EH (cell line): ENCODE data around the gene LAMC3.
A peak's percentile ranks its signal among the peaks of the same experiment; 100 is the strongest.
"Not testable (repeated sequence)": the region's sequence is repeated elsewhere in the genome, so short reads cannot be mapped to it uniquely, and the experiment has no call there.

ENCODE experiments used
- DNase-seq: peaks from one replicate; pipeline ENCODE4 v3.0.0-alpha.2; 2015; ENCODE audit warnings: low read depth

LAMC3 gene

DNA sequence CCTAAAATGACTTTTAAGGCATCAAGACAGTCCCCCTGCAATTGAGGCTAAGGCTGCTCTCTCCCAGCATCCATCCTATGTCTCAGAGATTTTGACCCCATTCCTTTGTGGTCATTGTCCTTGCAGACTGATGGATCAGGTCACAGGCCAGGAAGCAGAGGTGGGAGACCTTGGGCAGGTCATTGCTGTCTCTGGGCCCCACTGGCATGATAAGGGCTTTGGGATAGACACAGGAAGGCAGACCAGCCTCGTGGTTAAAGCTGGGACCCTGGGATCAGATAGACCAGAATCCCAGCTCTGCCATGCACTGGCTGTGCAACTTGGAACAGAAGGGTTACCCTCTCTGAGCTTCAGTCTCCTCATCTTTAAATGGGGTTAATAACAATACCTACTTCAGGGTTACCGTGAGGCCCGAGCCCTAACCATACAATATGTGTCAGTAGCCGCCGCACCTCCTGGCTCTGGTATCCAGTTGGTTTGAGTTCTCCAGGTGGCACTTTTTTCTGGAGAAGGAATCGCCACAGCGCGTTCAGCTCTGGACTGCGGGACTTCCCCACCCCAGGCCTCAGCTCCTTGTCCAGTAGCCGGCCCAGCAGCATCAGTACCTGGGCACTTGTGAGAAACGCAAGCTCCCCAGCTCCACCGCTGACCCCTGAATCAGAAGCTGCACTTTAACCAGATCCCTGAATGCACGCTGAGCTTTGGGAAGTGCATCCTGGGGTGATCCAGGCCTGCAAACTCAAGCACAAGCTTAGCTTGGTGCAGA lies 21.4 kb downstream of the LAMC3 start:
- DNase-seq: no peak

- DNase-seq: no peak
Measured at GRCh38 chr9:131031005-131031641, 22.1 kb downstream of the LAMC3 start.

GRCh38 chr9:131031642-131032005 lies 22.6 kb downstream of the LAMC3 start:
- DNase-seq: no peak

- no peak for DNase-seq
Measured at GRCh38 chr9:131032384-131032783, 23.4 kb downstream of the LAMC3 start.

DNA sequence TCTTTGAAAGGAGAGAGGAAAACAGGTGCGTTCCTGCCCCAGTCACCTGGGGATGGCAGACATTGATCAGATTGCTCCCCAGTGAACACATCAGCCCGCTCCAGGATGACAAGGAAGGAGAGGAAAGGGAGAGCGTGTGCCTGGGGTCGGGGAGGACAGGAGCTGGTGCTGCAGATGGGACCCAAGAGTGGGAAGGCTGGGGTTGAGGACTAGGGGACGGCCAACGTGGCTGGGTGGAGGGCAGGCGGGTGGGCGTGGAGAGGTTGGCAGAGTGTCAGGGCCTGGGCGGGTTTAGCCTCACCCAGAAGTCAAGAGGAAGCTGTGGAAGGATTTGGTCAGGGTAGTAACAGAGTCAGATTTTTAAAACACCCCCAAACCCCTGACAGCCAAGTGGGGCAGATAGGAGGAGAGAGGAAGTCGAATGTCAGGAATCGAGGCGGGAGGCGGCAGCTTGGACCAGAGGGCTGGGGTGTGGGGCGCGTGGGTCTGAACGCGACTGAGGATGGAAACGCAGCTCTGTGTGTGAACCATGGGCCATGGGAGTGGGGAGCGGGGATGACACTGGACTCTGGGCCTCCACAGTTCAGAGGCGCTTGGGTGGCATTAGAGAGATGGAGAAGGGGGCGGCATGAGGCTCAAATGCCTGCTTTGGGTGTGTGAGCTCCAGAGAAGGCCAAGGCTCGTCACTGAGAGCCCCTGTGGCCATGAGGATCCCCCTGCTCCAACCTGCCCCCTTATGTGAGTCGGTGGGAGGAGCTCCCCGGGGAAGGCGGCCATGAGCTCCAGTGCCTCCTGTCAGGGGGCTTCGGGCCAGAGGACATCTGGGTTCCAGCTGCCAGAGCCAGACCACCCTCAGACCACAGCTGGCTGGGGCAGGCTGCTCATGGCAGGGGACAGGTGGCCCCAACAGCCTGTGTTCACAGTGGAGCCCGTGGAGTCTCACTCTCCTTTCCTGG lies 24.6 kb downstream of the LAMC3 start:
- no peak for DNase-seq

DNA sequence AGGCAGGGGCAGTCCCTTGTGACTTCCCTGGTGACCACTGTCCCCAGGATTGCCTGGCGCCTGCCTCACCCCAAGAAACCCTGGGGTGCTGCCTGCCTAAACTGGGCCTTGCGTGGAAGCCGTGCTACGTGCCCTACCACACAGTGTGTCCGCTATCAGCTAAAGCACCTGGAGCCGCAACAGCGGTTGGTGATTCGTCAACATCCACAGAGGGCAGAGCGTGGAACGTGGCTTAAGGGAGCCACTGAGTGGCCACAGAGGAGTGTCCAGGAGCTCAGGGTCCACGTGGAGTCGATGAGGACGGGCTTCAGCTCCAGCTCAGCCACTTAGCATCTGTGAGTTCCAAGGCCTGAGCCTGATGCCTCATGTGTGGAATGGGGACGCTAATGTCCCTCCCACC lies 25.3 kb downstream of the LAMC3 start:
- DNase-seq: no peak

DNA sequence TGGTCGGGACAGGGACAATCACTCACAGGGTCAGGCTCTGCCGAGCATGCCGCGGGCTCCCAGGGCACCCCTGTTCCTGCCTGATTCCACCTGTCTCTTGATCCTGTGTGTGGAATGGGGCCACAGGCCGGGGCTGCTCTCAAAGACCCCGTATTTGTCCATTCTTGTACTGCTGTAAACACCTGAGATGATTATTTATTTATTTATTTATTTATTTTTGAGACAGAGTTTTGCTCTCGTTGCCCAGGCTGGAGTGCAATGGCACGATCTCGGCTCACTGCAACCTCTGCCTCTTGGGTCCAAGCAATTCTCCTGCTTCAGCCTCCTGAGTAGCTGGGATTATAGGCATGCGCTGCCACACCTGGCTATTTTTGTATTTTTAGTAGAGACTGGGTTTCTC lies 25.8 kb downstream of the LAMC3 start:
- not testable (repeated sequence) for DNase-seq

DNA sequence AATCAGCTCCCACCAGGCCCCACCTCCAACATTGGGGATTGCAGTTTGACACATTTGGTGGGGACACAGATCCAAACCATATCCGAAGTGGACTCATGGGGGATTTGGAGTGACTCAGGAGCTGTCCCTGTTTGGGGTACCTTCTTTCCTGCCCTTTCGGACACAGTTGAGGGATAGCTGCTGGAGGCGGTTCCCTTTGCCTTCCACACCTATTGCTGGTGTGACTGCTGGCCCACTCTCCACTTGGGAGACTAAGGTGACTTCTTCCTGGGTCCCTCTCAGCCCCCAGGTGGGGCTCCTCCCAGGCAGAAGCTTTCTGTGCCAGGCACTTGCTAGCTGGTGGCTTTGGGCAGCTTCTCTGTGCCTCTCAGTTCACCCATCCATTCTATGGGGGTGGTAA lies 26.6 kb downstream of the LAMC3 start:
- DNase-seq: no peak

- DNase-seq: no peak
Measured at GRCh38 chr9:131036071-131036470, 27.1 kb downstream of the LAMC3 start.

GRCh38 chr9:131036529-131037334 lies 27.8 kb downstream of the LAMC3 start:
- DNase-seq: no peak

DNA sequence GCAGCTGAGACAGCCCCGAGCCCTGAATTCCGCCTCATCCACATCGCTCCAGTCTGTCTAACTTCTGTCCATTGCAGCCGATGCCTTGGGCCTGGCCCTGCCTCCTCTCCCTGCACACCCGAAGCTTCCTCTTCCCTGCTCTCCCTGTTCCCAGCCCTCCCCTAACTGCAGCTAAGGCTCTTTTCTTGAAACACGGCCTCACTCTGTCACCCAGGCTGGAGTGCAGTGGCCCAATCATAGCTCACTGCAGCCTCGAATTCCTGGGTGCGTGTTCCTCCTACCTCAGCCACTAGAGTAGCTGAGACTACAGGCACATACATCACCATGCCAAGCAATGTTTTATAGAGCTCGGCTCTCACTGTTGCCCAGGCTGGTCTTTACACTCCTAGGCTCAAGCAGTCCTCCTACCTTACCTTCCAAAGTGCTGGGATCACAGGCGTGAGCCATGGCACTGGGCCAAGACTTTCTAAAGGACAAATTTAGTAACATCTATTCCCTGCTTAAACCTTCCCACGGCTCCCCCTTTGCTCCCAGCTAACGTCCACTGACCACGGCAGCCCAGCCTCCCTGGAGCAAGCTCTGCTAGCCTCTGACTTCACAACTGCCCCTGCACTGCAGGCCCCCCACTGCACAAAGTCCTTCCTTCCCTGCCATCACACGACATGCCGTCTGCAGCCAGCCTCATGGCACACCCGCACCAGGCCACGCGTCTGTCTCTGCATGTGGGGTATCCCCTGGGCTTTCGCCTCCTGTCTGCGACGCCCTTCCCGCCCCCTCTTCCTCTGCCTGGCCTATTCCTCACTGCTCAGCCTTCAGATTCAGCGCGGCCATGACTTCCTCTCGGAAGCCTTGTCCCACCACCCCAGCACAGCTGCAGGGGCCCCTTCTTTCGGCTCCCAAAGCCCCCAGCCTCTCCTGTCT lies 28.6 kb downstream of the LAMC3 start:
- peak; percentile 35 for DNase-seq

DNA sequence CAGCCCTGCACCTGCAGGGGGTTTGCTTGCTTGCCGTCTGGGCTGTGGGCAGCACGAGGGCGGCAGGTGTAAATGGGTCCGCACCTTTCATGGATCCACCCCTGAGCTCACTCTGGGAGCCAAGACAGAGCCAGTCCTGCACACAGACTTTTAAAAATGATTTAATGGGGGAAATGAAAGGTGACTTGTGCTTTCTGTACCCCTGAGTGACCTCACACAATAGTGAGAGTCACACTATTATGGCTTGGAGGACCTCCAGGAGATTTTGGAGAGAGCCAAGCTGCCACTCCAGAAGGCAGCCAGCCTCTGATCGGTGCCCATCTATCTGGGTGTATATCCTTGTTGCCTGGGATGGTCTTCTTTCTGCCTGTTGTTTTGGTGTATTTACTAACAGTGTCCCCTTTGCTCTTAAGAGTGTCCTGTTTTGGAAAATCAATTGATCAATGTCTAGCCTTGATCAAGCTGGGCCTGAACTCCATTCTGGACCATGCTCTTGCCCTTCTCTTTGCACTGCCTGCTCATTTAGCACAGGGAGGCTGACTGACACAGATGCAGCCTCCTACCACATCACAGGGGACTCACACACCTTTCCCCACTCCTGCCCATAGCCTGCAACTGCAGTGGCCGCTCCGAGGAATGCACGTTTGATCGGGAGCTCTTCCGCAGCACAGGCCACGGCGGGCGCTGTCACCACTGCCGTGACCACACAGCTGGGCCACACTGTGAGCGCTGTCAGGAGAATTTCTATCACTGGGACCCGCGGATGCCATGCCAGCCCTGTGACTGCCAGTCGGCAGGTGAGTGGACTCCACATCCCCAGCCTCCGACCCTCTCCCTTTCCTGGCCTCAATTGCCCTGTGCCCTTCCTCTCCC lies 29.5 kb downstream of the LAMC3 start:
- DNase-seq: no peak

DNA sequence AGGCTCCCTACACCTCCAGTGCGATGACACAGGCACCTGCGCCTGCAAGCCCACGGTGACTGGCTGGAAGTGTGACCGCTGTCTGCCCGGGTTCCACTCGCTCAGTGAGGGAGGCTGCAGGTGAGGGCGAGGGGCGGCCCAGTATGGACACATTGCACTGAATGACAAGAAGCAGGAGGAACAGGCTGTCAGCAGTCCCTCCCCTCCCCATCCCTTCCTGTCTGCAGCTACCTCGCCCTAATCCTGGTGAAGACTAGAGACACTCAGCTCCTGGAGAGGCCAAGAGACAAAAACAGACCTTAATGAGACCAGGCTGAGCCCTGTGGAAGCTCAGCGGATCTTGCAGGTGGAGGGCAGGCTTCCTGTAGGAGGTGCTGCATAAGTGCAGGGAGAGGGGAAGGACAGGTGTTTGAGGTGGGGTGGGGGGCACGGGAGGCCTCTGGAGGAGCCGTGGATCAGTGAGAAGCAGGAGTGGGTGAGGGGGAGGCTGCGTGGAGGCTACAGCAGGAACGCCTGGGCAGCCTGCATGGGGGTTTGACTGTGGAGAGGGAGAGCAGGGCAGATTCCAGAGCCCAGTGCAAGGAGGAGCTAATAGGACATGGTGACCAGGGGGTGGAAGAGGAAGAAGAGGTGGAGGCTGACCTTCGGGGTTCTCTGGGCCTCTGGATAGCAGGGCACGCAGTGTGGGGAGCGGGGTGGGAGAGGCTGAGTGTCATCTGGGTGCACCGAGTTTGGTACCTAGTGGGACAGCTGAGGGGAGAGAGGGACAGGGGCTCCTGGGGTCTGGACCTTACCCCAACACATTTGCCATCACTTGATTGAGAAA lies 30.4 kb downstream of the LAMC3 start:
- DNase-seq: no peak

DNA sequence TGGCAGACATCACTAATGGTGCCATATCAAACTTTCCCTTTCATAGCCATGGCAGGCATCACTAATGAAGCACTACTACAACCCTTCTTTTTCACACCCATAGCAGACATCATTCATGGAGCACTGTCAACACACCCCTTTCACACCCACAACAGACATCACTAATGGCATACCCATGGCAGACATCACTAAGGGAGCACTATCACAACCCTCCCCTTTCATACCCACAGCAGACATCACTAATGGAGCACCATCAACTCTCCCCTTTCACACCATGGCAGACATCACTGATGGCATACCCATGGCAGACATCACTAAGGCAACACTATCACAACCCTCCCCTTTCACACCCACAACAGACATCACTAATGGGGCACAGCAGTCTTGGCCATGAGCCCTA lies 33.7 kb downstream of the LAMC3 start:
- no peak for DNase-seq

DNA sequence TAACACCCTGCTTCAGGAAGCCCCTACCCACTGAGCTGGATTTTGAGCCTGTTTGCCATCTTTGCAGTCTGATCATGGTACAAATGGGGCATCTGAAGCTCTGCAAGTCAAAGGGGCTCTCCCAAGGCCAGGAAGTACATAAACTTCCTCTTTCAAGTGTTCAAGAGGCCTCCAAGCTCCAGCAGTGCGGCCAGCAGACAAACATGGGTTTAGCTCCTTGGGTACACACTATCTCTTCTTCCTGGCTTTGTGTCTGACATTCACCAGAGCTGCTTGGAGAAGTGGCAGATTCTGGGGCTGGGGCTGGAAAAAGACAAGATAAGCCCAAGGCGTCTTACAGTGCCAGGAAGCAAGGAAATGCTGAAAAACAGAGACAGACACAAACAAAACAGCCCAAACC lies 34.1 kb downstream of the LAMC3 start:
- no peak for DNase-seq

- no peak for DNase-seq
Measured at GRCh38 chr9:131043646-131044045, 34.7 kb downstream of the LAMC3 start.

DNA sequence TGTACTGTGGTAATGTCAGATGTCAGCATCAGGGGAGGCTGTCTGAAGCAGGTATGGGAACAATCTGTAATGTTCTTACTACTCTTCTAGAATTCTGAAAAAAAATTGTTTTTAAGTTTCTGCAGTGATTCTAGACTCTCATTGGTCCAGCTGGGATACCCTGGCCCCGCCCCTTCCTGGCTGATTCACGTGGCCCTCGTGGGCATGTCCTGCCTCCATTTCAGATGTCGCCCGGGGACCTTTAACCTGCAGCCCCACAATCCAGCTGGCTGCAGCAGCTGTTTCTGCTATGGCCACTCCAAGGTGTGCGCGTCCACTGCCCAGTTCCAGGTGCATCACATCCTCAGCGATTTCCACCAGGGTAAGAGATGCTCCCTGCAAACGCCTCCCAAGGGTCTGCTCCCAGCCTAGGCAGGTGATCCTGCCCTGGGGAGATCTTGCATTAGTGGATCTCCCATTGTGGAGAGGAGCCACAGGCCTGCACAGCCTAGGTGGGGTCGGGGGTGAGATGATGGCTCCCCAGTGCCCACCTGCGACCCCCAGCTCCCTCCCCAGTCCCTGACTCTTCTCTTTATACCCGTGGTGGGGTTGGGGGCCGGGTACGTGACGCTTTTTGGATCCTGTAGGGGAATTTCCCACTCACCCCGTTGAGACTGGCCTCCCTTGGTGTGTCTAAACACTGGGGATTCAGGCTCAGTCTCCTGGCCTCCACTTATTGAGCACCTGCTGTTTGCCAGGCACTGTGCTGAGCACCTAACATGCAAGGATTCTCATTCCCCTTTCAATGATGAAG lies 36.5 kb downstream of the LAMC3 start:
- peak; percentile 25 for DNase-seq

DNA sequence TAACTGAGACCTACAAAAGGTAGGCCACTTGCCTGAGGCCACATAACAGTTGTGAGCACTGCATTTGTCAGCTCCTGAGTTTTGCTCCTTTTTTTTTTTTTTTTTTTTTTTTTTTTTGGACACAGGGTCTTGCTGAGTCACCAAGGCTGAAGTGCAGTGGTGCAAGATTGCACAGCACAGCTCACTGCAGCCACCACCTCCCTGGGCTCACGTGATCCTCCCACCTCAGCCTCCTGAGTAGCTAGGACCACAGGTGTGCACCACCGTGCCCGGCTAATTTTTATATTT lies 37.1 kb downstream of the LAMC3 start:
- no peak for DNase-seq
